Measurements from ENCODE around the gene RUNX2.

GRCh38 chr6:45637611-45638257, 309.6 kb downstream of the RUNX2 start:
- no peak for TF ChIP-seq CTBP1 (IDR thresholded peaks at IDR 0.05; ENCODE audit: borderline replicate concordance)
- no peak for TF ChIP-seq PKNOX1 (IDR thresholded peaks at IDR 0.05)
- TF ChIP-seq SP1 (IDR thresholded peaks at IDR 0.05), result no peak
- TF ChIP-seq SUZ12 (IDR thresholded peaks at IDR 0.05), result no peak
- TF ChIP-seq BHLHE40 (IDR thresholded peaks at IDR 0.05; ENCODE audit: borderline replicate concordance), result no peak
- no peak for TF ChIP-seq FOXA1 (IDR thresholded peaks at IDR 0.05)
- TF ChIP-seq LEF1 (IDR thresholded peaks at IDR 0.05; ENCODE audit: borderline replicate concordance), result no peak
- no peak for TF ChIP-seq ELF4 (IDR thresholded peaks at IDR 0.05)

Data from HEK293T (cell line).